ENCODE measurements around the gene PPP4R4. TPM values are rescaled to one million over a fixed set of nuclear protein-coding genes. Genes with fewer than 3 reads are reported as not detected.

PPP4R4 gene
- total RNA-seq, 4 donors from 2014 or later = 0.24 to 4.4 (median 1.3) TPM

DNA sequence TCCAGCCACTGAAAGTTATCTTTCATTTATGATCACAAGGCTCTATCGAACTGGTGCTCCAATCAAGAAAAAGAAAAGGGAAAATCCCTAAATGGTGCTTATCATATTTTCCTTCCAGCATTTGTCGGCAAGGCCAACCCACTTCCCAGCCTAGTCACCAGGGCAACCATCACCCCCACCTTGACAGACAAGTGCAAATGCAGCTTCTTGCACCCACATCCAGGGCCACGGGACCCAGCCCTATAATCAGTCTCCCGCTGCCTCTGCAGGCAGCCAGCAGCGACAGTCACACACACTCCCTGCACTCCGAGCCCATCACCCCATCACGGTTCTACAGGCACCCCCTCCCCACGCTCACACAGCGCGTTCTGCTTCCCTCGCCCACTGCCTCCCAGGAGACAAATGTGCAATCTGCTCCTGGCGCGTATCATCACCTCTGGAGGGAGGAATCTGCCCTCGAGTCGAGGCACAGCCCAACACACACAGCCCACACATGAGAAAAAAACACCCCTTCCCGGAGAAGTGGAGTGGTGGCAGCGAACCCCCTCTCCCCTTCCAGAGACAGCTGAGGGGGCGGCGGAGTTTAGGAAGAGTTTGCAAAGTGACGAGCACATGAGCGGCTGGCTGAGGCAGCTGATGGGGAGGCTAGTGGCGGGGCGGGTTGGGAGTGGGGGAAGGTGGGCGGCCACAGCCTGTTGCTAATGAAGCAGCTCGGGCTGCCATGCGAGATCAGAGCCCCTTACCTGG, 9.3 kb upstream of the PPP4R4 start:
- DNase-seq (ENCODE audit: low spot score in 2 of 2) = no peak
- Histone ChIP-seq H3K9me3 (no peaks in the 10 kb centered on the region), H3K36me3 (no peaks in the 10 kb centered on the region), H3K4me1 (peaks cover 5% of the 10 kb centered on the region), H3K4me3 (no peak overlapping the region), H3K27ac (no peak overlapping the region), H3K27me3 (peaks cover 9% of the 10 kb centered on the region)
- 39% methylated on average over 19 of the region's 26 CpGs for WGBS
- TF ChIP-seq POLR2A (IDR thresholded peaks at IDR 0.05) (no peak), POLR2AphosphoS5 (IDR thresholded peaks at IDR 0.05) (no peak), EP300 (IDR thresholded peaks at IDR 0.05) (no peak)
- TF ChIP-seq, protein P1, sequence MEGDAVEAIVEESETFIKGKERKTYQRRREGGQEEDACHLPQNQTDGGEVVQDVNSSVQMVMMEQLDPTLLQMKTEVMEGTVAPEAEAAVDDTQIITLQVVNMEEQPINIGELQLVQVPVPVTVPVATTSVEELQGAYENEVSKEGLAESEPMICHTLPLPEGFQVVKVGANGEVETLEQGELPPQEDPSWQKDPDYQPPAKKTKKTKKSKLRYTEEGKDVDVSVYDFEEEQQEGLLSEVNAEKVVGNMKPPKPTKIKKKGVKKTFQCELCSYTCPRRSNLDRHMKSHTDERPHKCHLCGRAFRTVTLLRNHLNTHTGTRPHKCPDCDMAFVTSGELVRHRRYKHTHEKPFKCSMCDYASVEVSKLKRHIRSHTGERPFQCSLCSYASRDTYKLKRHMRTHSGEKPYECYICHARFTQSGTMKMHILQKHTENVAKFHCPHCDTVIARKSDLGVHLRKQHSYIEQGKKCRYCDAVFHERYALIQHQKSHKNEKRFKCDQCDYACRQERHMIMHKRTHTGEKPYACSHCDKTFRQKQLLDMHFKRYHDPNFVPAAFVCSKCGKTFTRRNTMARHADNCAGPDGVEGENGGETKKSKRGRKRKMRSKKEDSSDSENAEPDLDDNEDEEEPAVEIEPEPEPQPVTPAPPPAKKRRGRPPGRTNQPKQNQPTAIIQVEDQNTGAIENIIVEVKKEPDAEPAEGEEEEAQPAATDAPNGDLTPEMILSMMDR (IDR thresholded peaks at IDR 0.05) = no peak

DNA sequence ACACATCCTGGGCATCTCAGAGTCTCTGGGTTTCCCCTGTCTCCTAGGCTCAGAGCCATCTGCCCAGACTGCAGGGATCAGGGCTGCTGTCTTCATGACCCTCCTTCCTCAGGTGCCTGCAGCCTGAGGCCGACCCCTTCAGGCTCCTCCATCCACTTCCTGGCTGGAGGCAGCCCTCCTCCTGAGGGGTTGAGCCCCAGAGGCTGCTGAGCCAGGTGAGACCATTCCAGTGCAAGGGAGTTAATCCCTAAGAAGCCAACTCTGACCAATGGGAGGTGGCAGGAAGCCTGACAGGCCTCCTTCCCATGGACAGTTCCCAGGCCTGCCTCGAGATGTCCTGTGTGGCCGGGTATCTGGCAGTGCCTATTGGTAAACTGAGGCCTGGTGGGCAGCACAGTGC, 8.4 kb upstream of the PPP4R4 start:
- Histone ChIP-seq H3K4me1 (peaks cover 5% of the 10 kb centered on the region), H3K27me3 (peaks cover 9% of the 10 kb centered on the region), H3K9me3 (no peaks in the 10 kb centered on the region), H3K27ac (no peak overlapping the region), H3K36me3 (no peaks in the 10 kb centered on the region), H3K4me3 (no peak overlapping the region)
- no peak for DNase-seq (ENCODE audit: low spot score in 2 of 2)
- whole genome bisulfite sequencing = 88% methylated on average over 3 of the region's 3 CpGs
- TF ChIP-seq, protein P1 (IDR thresholded peaks at IDR 0.05) = no peak

DNA sequence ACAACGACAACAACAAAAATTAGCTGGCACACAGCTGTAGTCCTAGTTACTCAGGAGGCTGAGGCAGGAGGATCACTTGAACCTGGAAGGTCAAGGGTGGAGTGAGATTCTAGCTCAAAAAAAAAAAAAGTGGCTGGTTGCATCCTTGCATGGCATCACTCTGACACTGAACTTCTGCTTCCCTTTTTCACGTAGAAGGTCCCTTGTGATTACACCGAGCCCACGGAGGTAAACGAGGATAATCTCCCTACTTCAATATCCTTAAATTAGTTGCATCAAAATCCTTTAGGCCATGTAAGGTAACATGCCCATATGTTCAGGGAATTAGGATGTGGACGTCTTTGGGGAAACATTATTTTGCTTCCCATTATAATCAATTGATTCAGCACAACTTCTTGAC, 4.0 kb upstream of the PPP4R4 start:
- H3K4me1 ChIP-seq = peaks cover 18% of the 10 kb centered on the region
- H3K4me3 ChIP-seq = no peak overlapping the region
- 75% methylated on average over 6 of the region's 6 CpGs for WGBS
- TF ChIP-seq EP300 (IDR thresholded peaks at IDR 0.05) (no peak), POLR2AphosphoS5 (IDR thresholded peaks at IDR 0.05) (no peak), POLR2A (IDR thresholded peaks at IDR 0.05) (no peak)
- TF ChIP-seq, protein P1 (IDR thresholded peaks at IDR 0.05) = no peak
- peaks cover 16% of the 10 kb centered on the region for H3K27me3 ChIP-seq
- DNase-seq (ENCODE audit: low spot score in 2 of 2) = no peak
- no peaks in the 10 kb centered on the region for H3K9me3 ChIP-seq
- H3K27ac ChIP-seq = no peak overlapping the region
- no peaks in the 10 kb centered on the region for H3K36me3 ChIP-seq

DNA sequence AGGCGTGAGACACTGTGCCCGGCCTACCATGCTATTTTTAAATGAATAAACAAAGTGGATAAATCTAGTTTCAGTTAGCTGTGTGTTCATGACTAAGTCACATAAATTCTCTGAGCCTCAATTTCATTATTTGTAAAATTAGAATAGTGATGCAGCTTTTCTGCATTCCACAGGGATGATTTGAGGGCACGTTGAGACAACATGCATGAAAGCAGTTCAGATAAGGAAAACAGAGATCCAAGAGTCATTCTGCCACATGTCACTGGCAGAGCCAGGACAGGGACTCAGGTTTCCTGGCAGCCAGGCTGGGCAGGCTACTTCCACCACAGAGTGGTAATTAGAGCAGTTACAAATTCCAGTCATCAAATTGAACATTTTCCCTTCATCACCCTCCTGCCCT, 2.9 kb upstream of the PPP4R4 start:
- no peak overlapping the region for H3K27ac ChIP-seq
- peaks cover 24% of the 10 kb centered on the region for H3K4me1 ChIP-seq
- DNase-seq (ENCODE audit: low spot score in 2 of 2) = no peak
- peaks cover 13% of the 10 kb centered on the region for H3K27me3 ChIP-seq
- H3K9me3 ChIP-seq = no peaks in the 10 kb centered on the region
- TF ChIP-seq, protein P1 (IDR thresholded peaks at IDR 0.05) = no peak
- TF ChIP-seq POLR2AphosphoS5 (IDR thresholded peaks at IDR 0.05) (no peak), POLR2A (IDR thresholded peaks at IDR 0.05) (no peak), EP300 (IDR thresholded peaks at IDR 0.05) (no peak)
- no peaks in the 10 kb centered on the region for H3K36me3 ChIP-seq
- 22% methylated on average over 3 of the region's 3 CpGs for WGBS
- no peak overlapping the region for H3K4me3 ChIP-seq

DNA sequence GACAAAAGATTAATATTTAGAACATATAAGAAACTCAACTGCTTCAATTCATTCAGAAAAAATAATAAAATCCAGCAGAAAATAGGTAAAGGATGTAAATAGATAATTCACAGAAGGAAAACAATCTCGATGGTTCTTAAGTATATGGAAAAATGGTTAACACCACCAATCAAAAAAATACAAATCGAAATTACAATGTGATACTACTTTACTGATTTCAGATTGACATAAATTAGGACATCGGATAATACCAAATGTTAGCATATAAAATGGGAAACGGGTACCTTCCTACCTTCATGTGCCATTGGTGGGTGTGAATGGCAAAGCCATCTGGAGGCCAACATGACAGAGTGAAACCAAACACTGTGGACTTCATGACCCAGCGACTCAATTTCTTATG, 1.6 kb upstream of the PPP4R4 start:
- peaks cover 13% of the 10 kb centered on the region for H3K27me3 ChIP-seq
- no peak for DNase-seq (ENCODE audit: low spot score in 2 of 2)
- no peaks in the 10 kb centered on the region for H3K36me3 ChIP-seq
- TF ChIP-seq POLR2A (IDR thresholded peaks at IDR 0.05) = no peak
- no peak for TF ChIP-seq POLR2AphosphoS5 (IDR thresholded peaks at IDR 0.05)
- TF ChIP-seq, protein P1 (IDR thresholded peaks at IDR 0.05) = no peak
- no peak for TF ChIP-seq EP300 (IDR thresholded peaks at IDR 0.05)
- no peaks in the 10 kb centered on the region for H3K9me3 ChIP-seq
- no peak overlapping the region for H3K27ac ChIP-seq
- 80% methylated on average over 5 of the region's 5 CpGs for WGBS
- peaks cover 27% of the 10 kb centered on the region for H3K4me1 ChIP-seq
- H3K4me3 ChIP-seq = no peak overlapping the region
